ENCODE results near the gene TMEM178B.

Gene TMEM178B

DNA sequence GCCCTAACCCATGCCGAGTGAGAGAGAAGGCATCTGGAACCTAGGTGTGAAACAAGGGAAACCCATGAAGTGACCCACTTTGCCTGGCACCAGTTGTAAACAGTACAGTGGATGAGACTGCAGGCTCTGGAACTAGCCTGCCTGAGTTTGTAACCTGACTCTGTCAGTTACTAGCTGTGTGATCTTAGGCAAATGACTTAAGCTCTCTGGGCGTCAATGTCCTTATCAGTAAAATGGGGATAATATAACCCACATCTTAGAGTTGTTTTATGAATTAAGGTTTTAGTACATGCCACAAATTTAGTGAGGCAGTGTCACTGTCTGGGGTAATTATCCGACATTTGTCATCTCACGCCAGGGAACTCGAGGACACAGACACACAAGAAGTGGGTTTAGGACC, 394.5 kb downstream of the TMEM178B start:
- no peak for DNase-seq (ENCODE audit: low read depth)

DNA sequence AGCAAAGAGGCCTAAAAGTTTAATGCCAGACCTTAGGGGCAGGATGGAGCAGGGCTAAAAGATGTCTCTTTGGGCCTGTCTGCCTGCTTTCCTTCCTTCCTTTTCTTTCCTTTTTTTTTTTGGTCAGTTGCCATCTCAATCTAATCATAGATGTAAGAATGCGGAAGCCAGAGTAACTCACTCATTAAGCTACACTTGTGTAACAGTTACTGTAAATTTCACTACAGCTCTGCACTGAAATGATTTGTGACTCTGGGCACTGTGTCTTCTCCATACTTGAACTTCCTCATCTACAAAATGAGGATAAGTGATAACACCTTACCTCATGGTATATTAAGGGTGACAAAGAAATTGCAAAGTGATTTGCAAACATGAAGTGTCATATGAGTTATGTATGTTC, 401.8 kb downstream of the TMEM178B start:
- no peak for DNase-seq (ENCODE audit: low read depth)

- no peak for DNase-seq (ENCODE audit: low read depth)
These were observed 404.0 kb downstream of the TMEM178B start for GRCh38 chr7:141477865-141478264.

GRCh38 chr7:141478845-141479244, 405.0 kb downstream of the TMEM178B start:
- DNase-seq (ENCODE audit: low read depth), result no peak

- DNase-seq (ENCODE audit: low read depth), result no peak
These were observed 407.1 kb downstream of the TMEM178B start for GRCh38 chr7:141480953-141481352.

GRCh38 chr7:141481971-141482370, 408.1 kb downstream of the TMEM178B start:
- no peak for DNase-seq (ENCODE audit: low read depth)

- no peak for DNase-seq (ENCODE audit: low read depth)
These were observed 409.2 kb downstream of the TMEM178B start for GRCh38 chr7:141483044-141483443.

GRCh38 chr7:141484907-141485306, 411.0 kb downstream of the TMEM178B start:
- no peak for DNase-seq (ENCODE audit: low read depth)

DNA sequence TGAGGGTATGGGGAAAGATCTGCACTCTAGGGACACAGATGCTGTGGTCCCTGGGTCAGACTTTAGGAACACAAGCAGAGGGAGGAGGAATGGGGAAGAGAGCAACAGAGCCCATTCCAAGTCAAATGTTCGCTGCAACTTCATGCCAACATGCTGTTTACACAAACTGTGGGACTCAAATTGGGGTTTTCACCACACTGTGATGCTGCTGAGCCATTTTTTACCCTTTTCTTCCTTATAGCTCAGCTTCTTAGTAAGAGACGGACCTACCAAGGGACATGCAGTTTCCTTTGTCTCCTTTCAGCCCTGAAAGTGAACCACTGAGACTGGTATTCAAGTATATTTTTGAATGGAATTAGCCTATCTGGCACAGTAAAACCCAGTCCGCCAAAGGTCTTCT, 413.1 kb downstream of the TMEM178B start:
- no peak for DNase-seq (ENCODE audit: low read depth)

- no peak for DNase-seq (ENCODE audit: low read depth)
These were observed 416.6 kb downstream of the TMEM178B start for GRCh38 chr7:141490474-141490873.

DNA sequence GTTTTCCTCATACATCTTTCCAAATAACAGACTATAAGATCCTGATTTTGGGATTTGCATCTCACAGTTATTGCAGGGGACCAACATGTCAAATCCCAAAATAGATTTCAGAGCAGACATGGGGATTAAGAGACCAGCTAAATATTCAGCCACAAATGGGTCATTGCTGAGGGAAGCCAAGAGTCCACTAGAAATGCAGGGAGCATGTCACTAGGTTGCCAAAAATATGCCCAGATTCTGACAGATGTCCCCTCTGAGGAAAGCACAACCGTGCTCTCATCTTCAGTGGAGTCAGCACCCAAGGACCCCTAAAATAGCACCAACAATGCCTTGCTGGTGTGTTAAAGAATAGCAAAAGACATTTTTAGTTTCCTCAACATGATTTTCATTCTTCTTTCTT, 421.2 kb downstream of the TMEM178B start:
- no peak for DNase-seq (ENCODE audit: low read depth)

DNA sequence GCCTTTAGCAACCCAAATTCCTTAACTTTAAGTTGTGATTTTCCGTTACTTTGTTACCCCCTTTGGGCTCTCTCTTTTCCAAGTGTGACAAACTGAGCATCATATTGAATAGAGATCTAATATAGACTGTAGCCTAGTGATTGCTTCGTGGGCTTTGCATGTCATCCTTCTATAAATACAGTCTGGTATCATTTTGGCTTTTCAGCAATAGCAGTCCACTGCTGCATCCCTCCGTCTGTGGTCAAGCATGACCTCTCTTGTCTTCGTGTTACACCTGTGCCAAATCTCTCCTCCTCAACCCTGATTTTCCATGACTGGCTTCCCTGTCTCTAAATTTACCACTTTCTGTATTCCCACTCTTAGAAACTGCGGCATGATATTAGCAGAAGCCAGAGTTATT, 423.5 kb downstream of the TMEM178B start:
- no peak for DNase-seq (ENCODE audit: low read depth)

DNA sequence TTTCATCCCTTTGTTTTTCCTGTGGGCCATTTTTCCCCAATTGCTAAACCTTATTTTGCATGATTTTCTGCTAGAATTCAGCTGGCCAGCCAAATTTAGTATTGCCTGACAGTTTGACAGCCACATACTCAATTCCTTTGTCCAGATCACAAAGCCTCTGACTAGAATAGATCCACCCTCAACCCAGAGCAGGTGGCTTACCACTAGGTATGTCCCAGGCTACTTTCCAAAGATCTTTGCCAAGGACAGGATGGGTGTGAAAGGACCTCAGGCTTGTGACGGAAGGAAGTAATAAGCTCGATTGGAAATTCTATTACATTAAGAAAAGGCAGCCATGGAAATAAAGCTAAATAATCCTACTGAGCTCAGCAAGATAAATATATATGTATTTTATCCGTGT, 426.7 kb downstream of the TMEM178B start:
- DNase-seq (ENCODE audit: low read depth), result no peak

DNA sequence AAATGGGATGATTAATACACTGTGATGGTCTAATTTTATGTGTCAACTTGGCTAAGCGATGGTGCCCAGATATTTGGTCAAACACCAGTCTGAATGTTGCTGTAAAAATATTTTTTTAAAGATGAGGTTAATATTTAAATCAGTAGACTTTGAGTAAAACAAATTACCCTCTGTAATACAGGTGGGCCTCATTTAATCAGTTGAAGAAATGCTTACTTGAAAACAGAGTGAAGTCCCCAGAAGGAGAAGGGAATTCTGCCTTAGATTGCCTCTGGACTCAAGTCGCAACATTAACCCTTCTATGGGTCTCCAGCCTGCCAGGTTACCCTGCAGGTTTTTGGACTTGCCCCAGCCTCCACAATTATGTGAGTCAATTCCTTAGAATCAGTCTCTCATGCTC, 427.6 kb downstream of the TMEM178B start:
- no peak for DNase-seq (ENCODE audit: low read depth)

DNA sequence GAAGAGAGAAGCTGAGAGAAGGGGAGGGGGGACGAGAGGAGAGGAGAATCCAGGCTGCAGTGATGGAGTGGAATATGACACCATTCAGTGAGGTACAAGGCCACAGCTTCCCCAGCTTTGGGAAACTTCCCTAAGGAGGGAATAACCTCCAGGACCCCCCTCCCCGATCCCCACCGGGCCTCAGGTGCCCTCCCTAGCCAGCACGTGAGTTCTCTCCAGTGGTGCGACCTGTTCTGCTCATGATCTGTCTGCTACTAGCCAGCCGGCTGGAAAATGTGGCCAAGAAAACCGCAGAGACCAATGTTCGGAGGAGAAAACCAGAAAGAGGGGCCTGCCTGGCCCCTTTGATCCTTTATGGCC, 437.4 kb downstream of the TMEM178B start:
- no peak for DNase-seq (ENCODE audit: low read depth)

GRCh38 chr7:141511676-141512396, 438.0 kb downstream of the TMEM178B start:
- no peak for DNase-seq (ENCODE audit: low read depth)

GRCh38 chr7:141512597-141512996, 438.7 kb downstream of the TMEM178B start:
- DNase-seq (ENCODE audit: low read depth), result no peak

GRCh38 chr7:141513720-141514119, 439.9 kb downstream of the TMEM178B start:
- no peak for DNase-seq (ENCODE audit: low read depth)

GRCh38 chr7:141515941-141516340, 442.1 kb downstream of the TMEM178B start:
- DNase-seq (ENCODE audit: low read depth), result no peak

DNA sequence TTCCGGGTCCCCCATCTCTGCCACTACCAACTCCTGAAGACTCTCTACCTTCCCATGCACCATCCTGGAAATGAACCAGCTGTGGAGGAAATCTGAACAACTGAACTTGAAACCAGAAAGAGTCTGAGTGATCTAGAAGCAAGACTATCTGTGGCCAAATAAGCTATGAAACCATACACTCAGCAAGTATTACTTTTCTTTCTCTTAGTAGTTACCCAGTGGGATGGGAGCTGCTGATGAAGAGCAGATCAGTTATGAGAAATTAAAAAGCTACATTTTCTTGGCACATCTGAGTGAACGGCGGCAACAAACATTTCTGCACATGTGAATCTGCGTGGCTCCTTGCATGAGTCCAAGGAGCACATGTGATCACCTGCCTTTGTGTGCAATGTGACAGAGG, 445.8 kb downstream of the TMEM178B start:
- DNase-seq (ENCODE audit: low read depth), result no peak

DNA sequence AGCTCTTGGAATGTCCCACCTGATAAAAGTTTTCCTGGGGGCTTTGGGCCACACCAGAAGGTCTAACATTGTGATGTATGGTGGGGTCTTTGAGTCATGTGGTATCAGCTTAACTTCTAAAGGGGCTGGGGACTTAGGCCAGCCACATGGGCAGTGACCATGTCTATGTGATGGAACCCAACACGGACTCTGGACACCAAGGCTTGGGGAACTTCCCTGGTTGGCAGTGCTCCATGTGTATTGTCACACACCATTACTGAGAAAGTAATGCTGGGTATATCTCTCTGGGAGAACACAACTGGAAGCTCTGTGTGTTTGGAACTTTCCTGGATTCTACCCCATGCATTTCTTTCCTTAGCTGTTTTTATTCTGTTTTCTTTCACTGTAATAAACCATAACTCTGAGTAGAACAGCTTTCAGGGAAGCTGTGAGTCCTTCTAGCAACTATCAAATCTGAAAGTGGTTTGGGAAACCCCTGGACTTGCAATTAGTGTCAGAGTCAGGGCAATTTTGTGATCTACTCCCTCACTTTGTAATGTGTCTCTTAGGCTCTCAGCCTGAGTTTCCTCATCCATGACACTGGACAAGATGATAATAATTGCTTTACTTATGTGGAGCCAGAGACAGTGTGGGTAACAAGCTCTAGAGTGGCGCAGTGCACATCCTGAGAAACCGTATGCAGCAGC, 448.9 kb downstream of the TMEM178B start:
- DNase-seq (ENCODE audit: low read depth), result no peak

GRCh38 chr7:141525973-141526514, 452.2 kb downstream of the TMEM178B start:
- DNase-seq (ENCODE audit: low read depth), result no peak

- DNase-seq (ENCODE audit: low read depth), result no peak
These were observed 453.2 kb downstream of the TMEM178B start for GRCh38 chr7:141527076-141527475.

GRCh38 chr7:141528399-141528798, 454.5 kb downstream of the TMEM178B start:
- no peak for DNase-seq (ENCODE audit: low read depth)

All from stimulated activated CD8-positive, alpha-beta memory T cell treated with anti-CD3 and anti-CD28 coated beads, Interleukin-12 subunit alpha, Interleukin-12 subunit beta, amount 100 ng/mL, for 1 hour (primary cell).